HG03103 (cell line): ENCODE measurements around the gene LSAMP.

Experiments
- ATAC-seq: cut with Tn5 transposase; IDR thresholded peaks from one replicate; pipeline ENCODE4 v1.9.1; 2021; ENCODE audit warnings: low read depth; ENCODE audit not compliant: unreplicated experiment

LSAMP gene

GRCh38 chr3:116445311-116445841 is at the start of gene LSAMP:
Gene LSAMP (minus strand): TSS chr3:116445487.
- no peak for ATAC-seq

GRCh38 chr3:116492379-116492778 is 47.1 kb upstream of the LSAMP start:
- ATAC-seq = no peak

GRCh38 chr3:116483135-116483534 is 37.8 kb upstream of the LSAMP start:
- no peak for ATAC-seq

GRCh38 chr3:116476691-116477090 is 31.4 kb upstream of the LSAMP start:
- no peak for ATAC-seq

GRCh38 chr3:116474801-116475200 is 29.5 kb upstream of the LSAMP start:
- ATAC-seq = no peak

- ATAC-seq = no peak
Observed at GRCh38 chr3:116474032-116474780, 28.9 kb upstream of the LSAMP start.

GRCh38 chr3:116473602-116474001 is 28.3 kb upstream of the LSAMP start:
- ATAC-seq = no peak

- ATAC-seq = no peak
Observed at GRCh38 chr3:116470605-116471197, 25.4 kb upstream of the LSAMP start.

- no peak for ATAC-seq
Observed at GRCh38 chr3:116469546-116469945, 24.3 kb upstream of the LSAMP start.

GRCh38 chr3:116464276-116464798 is 19.1 kb upstream of the LSAMP start:
- ATAC-seq = no peak

- no peak for ATAC-seq
Observed at GRCh38 chr3:116453666-116454346, 8.5 kb upstream of the LSAMP start.

- ATAC-seq = no peak
Observed at GRCh38 chr3:116449546-116450350, 4.5 kb upstream of the LSAMP start.

- no peak for ATAC-seq
Observed at GRCh38 chr3:116445990-116446389, 703 bp upstream of the LSAMP start.

GRCh38 chr3:116444819-116445310 is 422 bp downstream of the LSAMP start:
- ATAC-seq = no peak

- no peak for ATAC-seq
Observed at GRCh38 chr3:116444115-116444747, 1.1 kb downstream of the LSAMP start.

GRCh38 chr3:116443191-116443661 is 2.1 kb downstream of the LSAMP start:
- no peak for ATAC-seq

- ATAC-seq = no peak
Observed at GRCh38 chr3:116442331-116443021, 2.8 kb downstream of the LSAMP start.

- ATAC-seq = no peak
Observed at GRCh38 chr3:116441652-116442051, 3.6 kb downstream of the LSAMP start.

GRCh38 chr3:116440196-116440595 is 5.1 kb downstream of the LSAMP start:
- ATAC-seq = no peak
